NK-92 treated with Interleukin-12 subunit alpha and Interleukin-12 subunit beta, amount 100 ng/mL, for 24 hours (cell line): ENCODE data around the gene CYP3A4.
"Not testable (repeated sequence)": the region's sequence is repeated elsewhere in the genome, so short reads cannot be mapped to it uniquely, and the experiment has no call there.

Source experiments
- DNase-seq: peaks from one replicate; lab custom pipeline; 2025; lab: John Stamatoyannopoulos, UW

The CYP3A4 gene

GRCh38 chr7:99723201-99723600, 60.8 kb downstream of the CYP3A4 start:
- DNase-seq, result not testable (repeated sequence)

GRCh38 chr7:99720800-99721595, 63.0 kb downstream of the CYP3A4 start:
- DNase-seq, result no peak

- DNase-seq, result no peak
Observed at GRCh38 chr7:99719996-99720769, 63.8 kb downstream of the CYP3A4 start.

- DNase-seq, result no peak
Observed at GRCh38 chr7:99713995-99714570, 69.9 kb downstream of the CYP3A4 start.

GRCh38 chr7:99709838-99710578, 74.0 kb downstream of the CYP3A4 start:
- no peak for DNase-seq

- no peak for DNase-seq
Observed at GRCh38 chr7:99709260-99709659, 74.7 kb downstream of the CYP3A4 start.

- no peak for DNase-seq
Observed at GRCh38 chr7:99707096-99707495, 76.9 kb downstream of the CYP3A4 start.
